GM21576 (cell line): ENCODE results near the gene ZNF322.

Experiments used
- ATAC-seq: cut with Tn5 transposase; IDR thresholded peaks from one replicate; pipeline ENCODE4 v1.9.1; 2021; ENCODE audit warnings: mild to moderate bottlenecking, moderate library complexity; ENCODE audit not compliant: unreplicated experiment

Gene ZNF322

DNA sequence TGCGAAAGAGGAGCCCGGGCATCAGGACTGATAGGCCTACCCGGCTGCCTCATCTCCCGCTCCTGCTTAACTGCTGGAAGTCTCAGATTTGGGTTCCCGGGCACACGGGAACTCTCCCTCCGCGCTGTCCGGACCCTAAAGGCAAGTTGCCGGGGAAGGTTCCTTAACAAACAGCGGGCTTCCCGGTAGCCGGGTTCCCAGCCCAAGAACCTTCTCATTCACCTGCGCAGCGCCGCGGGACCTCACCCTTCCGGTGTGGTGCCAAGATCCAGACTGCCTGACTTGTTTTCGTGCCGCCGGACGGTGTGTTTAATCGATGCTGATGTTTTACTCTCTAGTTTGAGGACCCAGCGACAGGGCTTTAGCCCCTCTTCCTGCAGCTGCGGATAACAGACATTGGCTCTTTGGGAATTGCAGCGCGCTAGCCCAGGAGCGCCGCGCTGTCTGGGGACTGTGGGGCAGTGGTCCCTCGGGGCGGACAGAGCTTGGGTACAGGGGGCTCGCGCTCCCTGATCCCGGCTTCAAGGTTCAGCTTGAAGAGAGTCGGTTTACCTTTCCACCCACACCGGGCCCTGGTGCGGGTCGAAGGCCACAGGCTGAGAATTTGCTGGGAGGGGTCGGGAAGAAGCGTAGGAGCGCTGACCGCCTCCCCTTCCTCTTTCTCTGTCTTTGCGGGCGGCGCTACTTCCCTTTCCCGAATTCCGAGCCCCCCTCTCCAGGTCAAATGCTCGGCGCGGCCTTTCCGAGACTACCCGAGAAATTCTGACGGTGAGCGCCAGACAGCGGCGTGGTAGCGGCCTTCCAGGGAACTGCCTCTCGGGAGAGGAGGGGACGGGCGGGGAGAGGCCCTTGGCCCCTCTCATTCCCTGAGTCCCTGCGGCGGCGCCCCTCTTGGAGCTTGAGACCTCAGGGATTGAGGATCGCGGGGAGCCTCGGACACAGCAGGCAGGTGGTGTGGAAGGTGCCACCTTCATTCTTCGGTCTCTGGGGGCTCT is 45.6 kb downstream of the ZNF322 start:
- ATAC-seq = no peak

GRCh38 chr6:26613201-26613600 is 46.3 kb downstream of the ZNF322 start:
- ATAC-seq = no peak

GRCh38 chr6:26611599-26611998 is 47.9 kb downstream of the ZNF322 start:
- no peak for ATAC-seq

- no peak for ATAC-seq
These were observed 50.1 kb downstream of the ZNF322 start for GRCh38 chr6:26609463-26609862.

GRCh38 chr6:26607434-26608230 is 51.9 kb downstream of the ZNF322 start:
- peak; percentile 87 for ATAC-seq

GRCh38 chr6:26604797-26605196 is 54.7 kb downstream of the ZNF322 start:
- ATAC-seq = no peak

- ATAC-seq = no peak
These were observed 55.5 kb downstream of the ZNF322 start for GRCh38 chr6:26604026-26604425.

- ATAC-seq = no peak
These were observed 57.3 kb downstream of the ZNF322 start for GRCh38 chr6:26602262-26602661.

GRCh38 chr6:26600759-26601158 is 58.8 kb downstream of the ZNF322 start:
- ATAC-seq = no peak

DNA sequence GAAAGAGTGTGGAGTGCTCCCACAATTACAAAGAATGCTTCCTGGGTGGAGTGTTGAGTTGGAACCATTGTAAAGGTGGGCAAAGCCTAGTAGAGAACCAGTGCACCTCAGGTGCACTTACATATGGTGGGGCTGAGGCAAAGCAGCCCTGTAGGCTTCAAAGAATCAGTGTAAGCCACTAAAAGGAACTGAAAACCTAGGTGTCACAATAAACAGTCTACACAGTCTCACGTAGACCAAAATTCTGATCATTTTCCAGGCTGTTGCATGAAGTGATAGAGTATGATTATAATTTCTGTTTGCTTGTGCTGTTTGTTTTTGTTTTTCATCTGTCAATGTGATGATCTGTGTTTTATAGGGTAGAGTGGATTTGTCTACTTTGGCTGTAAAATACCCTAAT is 60.0 kb downstream of the ZNF322 start:
- ATAC-seq = no peak

DNA sequence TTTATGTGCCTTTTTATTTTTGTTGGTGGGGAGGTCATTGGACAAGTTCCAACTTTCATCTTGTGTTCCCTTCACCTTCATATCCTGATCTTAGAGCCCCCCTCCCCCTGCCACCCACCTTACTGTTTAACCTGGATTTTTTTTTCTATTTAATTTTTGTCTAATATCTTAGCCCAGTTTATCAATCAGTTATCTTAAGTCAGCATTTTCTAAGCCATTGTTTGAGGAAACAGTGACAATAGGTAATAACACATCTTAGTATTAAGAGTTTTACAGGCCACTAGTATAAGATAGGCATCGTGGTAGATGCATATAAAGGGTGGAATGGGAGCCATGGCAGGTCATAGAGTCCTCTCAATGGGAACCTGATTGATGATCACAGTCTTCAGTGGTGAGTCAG is 60.4 kb downstream of the ZNF322 start:
- no peak for ATAC-seq

GRCh38 chr6:26598267-26598666 is 61.3 kb downstream of the ZNF322 start:
- ATAC-seq = no peak

GRCh38 chr6:26597821-26598220 is 61.7 kb downstream of the ZNF322 start:
- no peak for ATAC-seq

DNA sequence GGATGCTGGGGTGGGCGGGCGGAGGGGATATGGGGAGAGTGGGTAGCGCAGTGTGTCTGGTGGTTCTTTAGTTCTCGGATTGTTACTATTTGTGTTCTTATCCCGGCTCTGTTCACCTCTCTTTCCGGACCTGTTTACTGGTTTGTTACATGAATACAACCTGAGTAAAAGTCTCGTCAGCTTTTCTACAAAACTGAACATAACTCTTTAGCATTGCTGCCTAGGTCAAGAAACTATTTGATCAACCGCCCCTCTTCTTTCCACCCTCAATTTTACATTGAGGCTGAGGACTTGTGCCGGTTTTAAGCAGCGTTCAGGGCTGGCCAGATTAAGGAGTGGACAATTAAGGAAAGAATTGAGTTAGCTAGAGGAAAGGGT is 62.2 kb downstream of the ZNF322 start:
- no peak for ATAC-seq

- peak; percentile 75 for ATAC-seq
These were observed 62.8 kb downstream of the ZNF322 start, which contains the start of gene ABT1 for GRCh38 chr6:26596579-26597388. Gene ABT1, plus strand, starts transcription at chr6:26596953. Its CDS starts 30 bp downstream, at chr6:26596983.

DNA sequence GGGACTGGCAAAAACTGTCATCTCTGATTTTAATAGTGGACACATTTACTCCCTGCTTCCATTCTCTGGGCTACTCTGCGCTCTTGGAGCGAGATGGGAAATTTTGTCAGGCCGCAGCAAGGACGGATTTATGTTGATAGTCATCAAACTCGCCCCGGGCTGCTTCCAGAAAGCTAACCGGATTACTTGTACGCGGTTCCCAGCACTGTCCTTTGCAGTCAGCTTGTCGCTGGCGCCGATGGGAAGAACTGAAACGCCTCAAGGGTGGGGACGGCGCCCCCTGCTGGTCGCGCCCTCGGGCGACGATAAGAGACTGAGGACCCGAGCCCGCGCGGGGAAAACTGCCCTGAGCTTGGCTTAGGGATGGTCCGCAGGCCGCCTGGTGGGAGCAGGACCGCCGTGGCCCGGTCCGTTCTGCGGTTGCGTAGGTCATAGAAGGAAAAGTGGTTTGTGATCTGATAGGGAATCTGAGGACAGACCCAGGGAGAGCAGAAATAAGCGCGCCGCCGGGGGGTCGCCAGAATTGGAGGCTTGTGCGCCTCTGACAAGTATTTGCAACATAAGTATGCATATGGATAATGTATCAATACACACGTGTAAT is 63.8 kb downstream of the ZNF322 start:
- peak; percentile 50 for ATAC-seq

DNA sequence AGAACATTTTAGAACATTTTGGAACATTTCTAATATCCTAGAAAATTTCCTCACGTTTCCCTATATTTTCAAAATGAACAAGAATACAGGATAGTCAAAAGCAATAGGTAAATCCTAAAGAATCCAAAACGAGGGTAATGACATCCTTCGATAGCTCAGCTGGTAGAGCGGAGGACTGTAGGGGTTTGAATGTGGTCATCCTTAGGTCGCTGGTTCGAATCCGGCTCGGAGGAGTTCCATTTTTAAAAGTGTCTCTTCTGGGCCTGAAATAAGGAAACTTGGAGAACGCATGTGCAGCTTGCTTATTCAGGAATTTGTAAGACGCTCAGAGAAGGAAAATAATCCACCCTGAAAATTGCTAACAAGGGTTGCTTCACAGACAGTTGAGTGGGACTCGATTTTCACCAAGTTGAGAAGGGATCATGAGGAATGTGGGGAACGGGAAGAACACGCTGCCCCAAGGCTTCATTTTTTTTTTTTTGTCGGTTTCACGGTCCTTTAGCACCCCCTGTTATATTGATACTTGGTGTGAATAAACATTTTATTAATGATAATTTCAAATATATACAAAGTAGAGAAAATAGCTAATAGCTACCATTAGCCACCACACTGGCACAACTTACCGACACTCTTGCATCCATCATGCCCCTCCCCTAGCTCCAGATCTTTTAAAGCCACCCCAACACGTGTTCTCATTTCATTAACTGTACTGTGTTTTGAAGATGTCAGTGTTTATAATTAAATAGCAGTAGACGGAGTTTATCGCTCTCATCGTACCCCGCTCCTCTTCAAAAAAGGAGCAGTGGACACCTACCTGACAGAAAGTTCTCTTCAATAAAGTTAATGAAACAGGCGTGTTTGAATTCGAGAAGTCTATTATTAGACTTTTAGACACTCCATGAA is 64.6 kb downstream of the ZNF322 start:
- ATAC-seq = no peak

- no peak for ATAC-seq
These were observed 65.4 kb downstream of the ZNF322 start for GRCh38 chr6:26594131-26594498.

DNA sequence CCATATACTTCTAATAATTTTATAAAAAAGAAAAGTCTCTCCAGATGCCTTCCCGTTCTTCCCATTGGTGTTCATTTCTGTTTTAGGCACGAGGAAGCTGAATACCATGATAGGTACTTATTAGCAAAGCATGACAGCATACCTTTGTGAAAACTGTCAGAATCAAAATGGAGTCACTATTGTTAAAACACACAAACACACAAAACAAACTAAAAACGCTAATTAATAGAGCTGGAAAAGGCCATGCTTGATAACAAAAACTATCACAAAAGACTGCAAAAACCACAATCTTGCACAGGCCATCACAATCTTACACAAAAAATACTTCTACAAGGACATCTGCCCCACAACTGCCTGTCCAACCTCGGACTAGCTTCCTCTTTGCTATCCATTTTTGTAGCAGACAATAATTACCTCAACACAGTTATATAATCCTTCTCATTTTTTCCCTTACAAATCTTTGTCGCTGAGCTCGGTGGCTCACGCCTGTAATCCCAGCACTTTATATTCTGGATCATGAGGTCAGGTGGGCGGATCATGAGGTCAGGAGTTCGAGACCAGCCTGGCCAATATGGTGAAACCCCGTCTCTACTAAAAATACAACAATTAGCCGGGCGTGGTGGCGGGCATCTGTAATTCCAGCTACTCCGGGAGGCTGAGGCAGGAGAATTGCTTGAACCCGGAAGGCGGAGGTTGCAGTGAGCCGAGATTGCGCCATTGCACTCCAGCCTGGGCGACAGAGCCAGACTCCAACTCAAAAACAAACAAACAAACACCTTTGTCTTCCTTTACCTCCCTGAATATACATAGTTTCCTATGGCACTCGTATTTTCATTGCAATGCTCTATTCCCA is 66.0 kb downstream of the ZNF322 start:
- ATAC-seq = no peak
